Mammary epithelial cell (primary cell): ENCODE data around the gene LRRN4.

Source experiments
- CTCF ChIP-seq, 2 donors: IDR thresholded peaks in 1 of 2; conservative IDR thresholded peaks in 1 of 2; 2 replicates each; pipeline ENCODE4 v1.5.1; 2011 to 2012; ENCODE audit warnings: inconsistent platforms in 2 of 2, low read length in 2 of 2, mild to moderate bottlenecking in 2 of 2, control low read depth in 1 of 2, low read depth in 1 of 2; ENCODE audit not compliant: insufficient read depth in 1 of 2; ENCODE audit errors: extremely low read depth in 1 of 2
- EZH2 ChIP-seq: IDR thresholded peaks from 2 replicates; pipeline ENCODE4 v1.6.1; 2012; ENCODE audit warnings: low read length, inconsistent platforms, borderline replicate concordance

GRCh38 chr20:6045566-6045965 is 8.3 kb downstream of the LRRN4 start:
- TF ChIP-seq CTCF (conservative IDR thresholded peaks at IDR 0.05 in 1 of 2, IDR thresholded peaks at IDR 0.05 in 1 of 2; ENCODE audit: extremely low read depth in 1 of 2, insufficient read depth in 1 of 2, low read depth in 1 of 2, low read length in 2 of 2) (no peak), EZH2 (no peak)
